ENCODE data around the gene PPP4R4.

- TF ChIP-seq CTCF (IDR thresholded peaks at IDR 0.05) = peak in 1 of 6 experiments; percentile 1
- TF ChIP-seq POLR2A (IDR thresholded peaks at IDR 0.05) = no peak
Measured at GRCh38 chr14:94129758-94130414, 44.2 kb upstream of the PPP4R4 start.

Measured in upper lobe of left lung (tissue), 4 donors.